Epidermal melanocyte (primary cell): Measurements from ENCODE around the gene FAF1.
"Not testable (repeated sequence)": the region's sequence is repeated elsewhere in the genome, so short reads cannot be mapped to it uniquely, and the experiment has no call there.

Source experiments
- DNase-seq: peaks from one replicate; pipeline ENCODE4 v3.0.0; 2011; ENCODE audit warnings: low spot score; ENCODE audit not compliant: insufficient read length

FAF1 gene

GRCh38 chr1:50964863-50965262 is 4.8 kb upstream of the FAF1 start:
- no peak for DNase-seq

DNA sequence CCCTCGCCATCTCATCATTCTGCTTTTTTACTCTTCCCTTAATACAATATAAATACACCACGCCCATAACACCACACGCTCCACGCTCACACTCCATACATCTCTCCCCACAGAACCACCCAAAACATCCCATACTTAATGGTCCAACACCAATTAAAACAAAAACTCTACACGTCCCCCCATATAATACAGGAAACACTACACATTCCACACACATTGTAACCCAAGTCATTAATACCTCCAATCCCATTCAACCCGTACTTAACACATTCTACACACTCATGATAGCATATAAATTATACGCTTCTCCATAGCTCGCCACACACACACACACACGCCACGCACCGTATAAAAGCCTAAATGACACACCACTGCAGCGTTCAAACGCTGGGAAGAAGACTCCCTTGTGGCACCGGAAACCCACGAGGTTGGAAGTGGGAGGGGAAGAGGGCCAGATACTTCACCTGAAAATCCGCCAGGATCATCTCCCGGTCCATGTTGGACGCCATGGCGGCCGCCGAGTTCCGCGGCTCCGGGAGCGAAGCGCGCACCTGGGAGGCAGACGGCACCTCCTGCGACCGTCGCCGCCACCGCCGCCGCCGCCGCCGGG is 659 bp downstream of the FAF1 start:
- peak; percentile 17 for DNase-seq

GRCh38 chr1:50955116-50955515 is 5.0 kb downstream of the FAF1 start:
- no peak for DNase-seq

GRCh38 chr1:50952566-50952965 is 7.5 kb downstream of the FAF1 start:
- not testable (repeated sequence) for DNase-seq

DNA sequence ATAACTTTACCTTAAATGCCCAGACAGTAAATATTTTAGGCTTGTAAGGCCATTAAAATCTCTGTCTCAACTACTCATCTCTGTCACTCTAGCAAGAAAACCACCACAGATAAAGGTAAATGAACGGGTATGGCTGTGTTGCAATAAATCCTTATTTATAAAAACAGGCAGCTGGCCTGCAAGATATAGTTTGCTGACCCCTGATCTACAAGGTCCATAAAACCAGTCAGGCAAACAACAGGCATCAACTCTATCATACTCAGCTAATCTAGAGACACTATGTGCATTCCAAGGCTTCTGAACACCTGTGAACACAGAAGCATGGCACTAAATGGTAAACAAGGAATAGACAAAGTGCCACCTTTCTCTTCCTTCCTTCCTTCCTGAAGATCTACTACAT is 9.7 kb downstream of the FAF1 start:
- no peak for DNase-seq

- no peak for DNase-seq
These were observed 10.6 kb downstream of the FAF1 start for GRCh38 chr1:50949286-50949982.

- DNase-seq: no peak
These were observed 17.7 kb downstream of the FAF1 start for GRCh38 chr1:50942334-50942733.

DNA sequence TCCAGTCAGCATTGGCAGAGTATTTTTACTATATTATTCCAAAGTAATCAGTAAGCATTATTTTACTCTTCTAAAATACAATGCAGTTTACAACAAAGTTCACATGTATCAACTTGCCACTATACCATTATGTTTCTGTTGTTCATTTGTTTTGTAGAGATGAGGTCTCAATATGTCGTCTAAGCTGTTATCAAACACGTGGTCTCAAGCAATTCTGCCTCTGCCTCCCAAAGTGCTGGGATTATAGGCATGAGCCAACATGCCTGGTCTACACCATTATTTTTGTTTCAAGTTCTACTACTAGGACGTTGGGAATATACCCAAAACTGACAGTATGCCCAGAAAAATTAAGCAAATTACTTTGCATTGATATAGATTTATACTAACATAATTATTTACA is 19.8 kb downstream of the FAF1 start:
- DNase-seq: no peak

- DNase-seq: no peak
These were observed 23.7 kb downstream of the FAF1 start for GRCh38 chr1:50936321-50936720.

DNA sequence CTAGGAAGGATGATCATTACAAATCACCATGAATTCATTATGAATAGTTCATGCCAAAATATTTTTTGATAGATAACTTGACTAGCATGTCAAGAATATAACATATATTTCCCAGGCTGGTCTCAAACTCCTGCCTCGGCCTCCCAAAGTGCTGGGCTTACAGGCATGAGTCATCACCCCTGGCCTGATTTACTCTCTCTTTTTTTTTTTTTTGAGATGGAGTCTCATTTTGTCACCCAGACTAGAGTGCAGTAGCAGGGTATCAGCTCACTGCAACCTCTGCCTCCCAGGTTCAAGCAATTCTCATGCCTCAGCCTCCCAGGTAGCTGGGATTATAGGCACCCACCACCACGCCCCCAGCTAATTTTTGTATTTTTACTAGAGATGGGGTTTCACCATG is 24.8 kb downstream of the FAF1 start:
- DNase-seq: not testable (repeated sequence)

- DNase-seq: no peak
These were observed 25.2 kb downstream of the FAF1 start for GRCh38 chr1:50934838-50935237.

DNA sequence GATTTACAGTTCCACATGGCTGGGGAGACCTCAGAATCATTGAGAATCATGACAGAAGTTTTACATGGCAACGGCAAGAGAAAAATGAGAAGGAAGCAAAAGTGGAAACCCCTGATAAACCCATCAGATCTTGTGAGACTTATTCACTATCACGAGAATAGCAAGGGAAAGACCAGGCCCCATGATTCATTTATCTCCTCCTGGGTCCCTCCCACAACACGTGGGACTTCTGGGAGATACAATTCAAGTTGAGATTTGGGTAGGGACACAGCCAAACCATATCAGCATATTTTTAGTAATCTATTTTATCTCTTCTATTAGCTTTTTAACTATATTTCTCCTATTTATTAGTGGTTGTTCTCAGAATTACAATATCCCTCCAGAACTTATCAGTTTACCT is 26.3 kb downstream of the FAF1 start:
- not testable (repeated sequence) for DNase-seq

DNA sequence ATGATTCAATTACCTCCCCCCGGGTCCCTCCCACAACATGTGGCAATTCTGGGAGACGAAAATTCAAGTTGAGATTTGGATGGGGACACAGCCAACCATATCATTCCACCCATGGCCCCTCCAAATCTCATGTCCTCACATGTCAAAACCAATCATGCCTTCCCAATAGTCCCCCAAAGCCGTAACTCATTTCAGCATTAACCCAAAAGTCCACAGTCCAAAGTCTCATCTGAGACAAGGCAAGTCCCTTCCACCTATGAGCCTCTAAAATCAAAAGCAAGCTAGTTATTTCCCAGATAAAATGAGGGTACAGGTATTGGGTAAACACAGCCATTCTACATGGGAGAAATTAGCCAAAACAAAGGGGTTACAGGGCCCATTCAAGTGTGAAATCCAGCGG is 28.0 kb downstream of the FAF1 start:
- DNase-seq: not testable (repeated sequence)

- no peak for DNase-seq
These were observed 28.9 kb downstream of the FAF1 start for GRCh38 chr1:50930965-50931737.

- DNase-seq: no peak
These were observed 29.9 kb downstream of the FAF1 start for GRCh38 chr1:50930193-50930592.

- peak; percentile 24 for DNase-seq
These were observed 30.6 kb downstream of the FAF1 start for GRCh38 chr1:50929376-50929958.

GRCh38 chr1:50923564-50923963 is 36.5 kb downstream of the FAF1 start:
- no peak for DNase-seq

- DNase-seq: no peak
These were observed 39.0 kb downstream of the FAF1 start for GRCh38 chr1:50921029-50921428.

DNA sequence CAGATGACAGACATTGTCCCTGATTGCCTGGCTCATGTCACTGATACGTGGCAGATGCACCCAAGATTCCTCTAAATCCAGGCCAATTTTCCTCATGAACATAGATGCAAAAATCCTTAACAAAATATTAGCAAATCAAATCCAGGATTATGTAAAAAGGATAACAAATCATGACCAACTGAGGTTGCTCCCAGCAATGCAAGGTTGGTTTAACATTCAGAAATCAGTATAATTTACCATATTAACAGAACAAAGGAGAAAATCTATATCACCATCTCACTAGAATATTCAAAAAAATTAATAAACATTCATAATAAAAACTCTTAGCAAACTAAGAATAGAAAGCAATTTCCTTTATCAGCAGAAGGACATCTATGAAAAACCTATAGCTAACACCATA is 39.7 kb downstream of the FAF1 start:
- no peak for DNase-seq

DNA sequence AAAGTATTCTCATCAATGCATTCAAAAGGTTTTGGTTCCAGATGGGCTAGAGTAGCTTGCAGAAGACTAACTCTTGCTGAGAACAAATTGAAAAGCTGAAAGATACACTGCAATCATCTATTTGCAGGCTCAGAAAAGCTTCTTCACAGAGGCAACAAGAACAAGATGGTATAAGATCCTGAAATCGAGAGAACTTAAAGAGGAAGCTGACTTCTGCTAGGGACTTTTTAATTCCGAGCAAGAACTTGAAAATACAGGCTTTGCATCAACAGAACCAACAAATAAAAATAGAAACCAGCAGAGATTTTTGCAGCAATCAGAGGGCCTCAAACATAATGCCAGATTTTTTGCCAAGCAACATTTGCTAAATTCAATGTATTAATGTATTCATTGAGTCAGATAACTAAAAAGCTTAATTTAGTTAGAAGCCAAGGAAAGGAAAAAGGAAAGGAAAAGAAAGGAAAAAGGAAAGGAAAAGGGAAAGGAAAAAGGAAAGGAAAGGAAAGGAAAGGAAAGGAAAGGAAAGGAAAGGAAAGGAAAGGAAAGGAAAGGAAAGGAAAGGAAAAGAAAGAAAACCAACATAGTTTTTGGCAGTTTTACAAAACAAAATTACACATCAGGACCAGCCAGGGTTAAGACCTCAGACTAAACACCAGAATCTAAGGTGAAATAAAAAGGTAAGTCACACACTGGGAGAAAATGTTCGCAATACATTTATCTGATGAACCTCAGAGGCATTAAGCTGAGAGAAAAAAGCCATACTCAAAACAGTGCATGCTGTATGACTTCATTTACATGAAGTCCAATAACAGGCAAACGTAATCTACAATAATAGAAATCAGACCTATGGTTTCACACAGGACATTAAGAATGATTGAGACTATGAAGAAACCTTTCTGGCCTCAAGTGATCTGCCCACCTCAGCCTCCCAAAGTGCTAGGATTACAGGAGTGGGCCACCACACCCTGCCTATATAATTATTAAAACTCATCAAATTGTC is 42.6 kb downstream of the FAF1 start:
- no peak for DNase-seq

DNA sequence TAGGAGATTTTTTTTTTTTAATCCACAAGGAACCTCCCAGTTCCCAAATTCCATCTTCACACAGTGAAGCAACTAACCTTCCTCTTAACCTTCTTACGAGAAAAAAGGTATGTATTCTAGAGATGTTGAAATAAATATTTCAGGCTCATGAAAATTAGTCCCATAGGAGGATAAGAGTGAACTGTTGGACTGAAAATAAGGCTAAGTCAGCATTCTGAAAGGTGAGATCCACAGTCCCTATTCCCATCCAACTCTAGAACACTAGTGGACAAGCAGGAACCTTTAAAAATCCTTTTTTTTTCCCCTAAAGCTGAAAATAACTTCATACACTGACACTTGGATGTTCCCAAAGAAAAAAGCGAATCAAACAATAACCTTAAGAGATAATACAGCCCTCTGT is 44.4 kb downstream of the FAF1 start:
- no peak for DNase-seq
